ENCODE results near the gene CRTAP.
A peak's percentile ranks its signal among the peaks of the same experiment; 100 is the strongest.
"Not testable (repeated sequence)": the region's sequence is repeated elsewhere in the genome, so short reads cannot be mapped to it uniquely, and the experiment has no call there.

Gene CRTAP

GRCh38 chr3:33113772-33114621, at the start of gene CRTAP:
TSS of gene CRTAP (plus strand) at chr3:33114014. CDS start at chr3:33114078, 64 bp downstream.
- peak; percentile 89 for DNase-seq (ENCODE audit: low spot score)

- DNase-seq (ENCODE audit: low spot score), result no peak
These were observed 48.9 kb upstream of the CRTAP start for GRCh38 chr3:33064929-33065328.

GRCh38 chr3:33067484-33067883, 46.3 kb upstream of the CRTAP start:
- no peak for DNase-seq (ENCODE audit: low spot score)

GRCh38 chr3:33069862-33070261, 44.0 kb upstream of the CRTAP start:
- not testable (repeated sequence) for DNase-seq (ENCODE audit: low spot score)

GRCh38 chr3:33071181-33071580, 42.6 kb upstream of the CRTAP start:
- DNase-seq (ENCODE audit: low spot score), result no peak

- no peak for DNase-seq (ENCODE audit: low spot score)
These were observed 41.9 kb upstream of the CRTAP start for GRCh38 chr3:33071946-33072345.

GRCh38 chr3:33074217-33075067, 39.4 kb upstream of the CRTAP start:
- peak; percentile 58 for DNase-seq (ENCODE audit: low spot score)

GRCh38 chr3:33075995-33076394, 37.8 kb upstream of the CRTAP start:
- no peak for DNase-seq (ENCODE audit: low spot score)

GRCh38 chr3:33076952-33077351, 36.9 kb upstream of the CRTAP start:
- DNase-seq (ENCODE audit: low spot score), result no peak

GRCh38 chr3:33077976-33078375, 35.8 kb upstream of the CRTAP start:
- no peak for DNase-seq (ENCODE audit: low spot score)

- not testable (repeated sequence) for DNase-seq (ENCODE audit: low spot score)
These were observed 34.0 kb upstream of the CRTAP start for GRCh38 chr3:33079813-33080212.

GRCh38 chr3:33081812-33082211, 32.0 kb upstream of the CRTAP start:
- DNase-seq (ENCODE audit: low spot score), result no peak

GRCh38 chr3:33083958-33084357, 29.9 kb upstream of the CRTAP start:
- no peak for DNase-seq (ENCODE audit: low spot score)

GRCh38 chr3:33088691-33089090, 25.1 kb upstream of the CRTAP start:
- DNase-seq (ENCODE audit: low spot score), result no peak

- no peak for DNase-seq (ENCODE audit: low spot score)
These were observed 24.3 kb upstream of the CRTAP start for GRCh38 chr3:33089515-33089914.

- DNase-seq (ENCODE audit: low spot score), result no peak
These were observed 22.1 kb upstream of the CRTAP start for GRCh38 chr3:33091746-33092145.

GRCh38 chr3:33092496-33093254, 21.1 kb upstream of the CRTAP start:
- no peak for DNase-seq (ENCODE audit: low spot score)

GRCh38 chr3:33093847-33094246, 20.0 kb upstream of the CRTAP start:
- no peak for DNase-seq (ENCODE audit: low spot score)

- no peak for DNase-seq (ENCODE audit: low spot score)
These were observed 18.4 kb upstream of the CRTAP start for GRCh38 chr3:33095436-33095835.

- DNase-seq (ENCODE audit: low spot score), result peak; percentile 57
These were observed 17.5 kb upstream of the CRTAP start for GRCh38 chr3:33096093-33096868.

GRCh38 chr3:33099109-33099645, 14.6 kb upstream of the CRTAP start:
- no peak for DNase-seq (ENCODE audit: low spot score)

Measured in cerebellar cortex (tissue), 1 donor.